Adrenal gland (tissue), 5 donors: Measurements from ENCODE around the gene COL25A1.

Experiments
- CTCF ChIP-seq, 6 experiments: fragments of 450-650 bp in 4 of 6; fragments of 200-600 bp in 2 of 6; sonication (generic) in 1 of 6; IDR thresholded peaks; 1 replicate in 5 of 6; 2 replicates in 1 of 6; pipeline versions ENCODE4 v1.5.1 to v1.8.0; 2016 to 2021; ENCODE audit warnings: antibody characterized with exemption in 6 of 6, mild to moderate bottlenecking in 2 of 6, moderate library complexity in 1 of 6
- POLR2A ChIP-seq, 2 donors: fragments of 450-650 bp; IDR thresholded peaks; one replicate each; pipeline ENCODE4 v1.6.1; 2017; ENCODE audit warnings: antibody characterized with exemption in 2 of 2, mild to moderate bottlenecking in 2 of 2, moderate library complexity in 1 of 2
- donor health status: DM: no; HTN: no; CAD: no.

- TF ChIP-seq CTCF (IDR thresholded peaks at IDR 0.05) (no peak), POLR2A (IDR thresholded peaks at IDR 0.05) (no peak)
Observed at GRCh38 chr4:109155084-109155483, 147.4 kb downstream of the COL25A1 start.
